H1 (cell line): ENCODE data around the gene CHST12. TPM values are rescaled to one million over a fixed set of nuclear protein-coding genes. Genes with fewer than 3 reads are reported as not detected.

Experiments
- CTCF ChIA-PET: fragments of 300-600 bp; sonication (Branson Sonifier 250); formaldehyde crosslinking; loops from one replicate; lab custom pipeline; 2021; ENCODE audit not compliant: partially characterized antibody; lab: Charles Lee
- POLR2A ChIA-PET: fragments of 300-600 bp; sonication (Branson Sonifier 250); formaldehyde crosslinking; loops from one replicate; lab custom pipeline; 2021; ENCODE audit warnings: inconsistent platforms; ENCODE audit not compliant: partially characterized antibody; lab: Charles Lee
- DNase-seq, 2 experiments: peaks; one replicate each; pipeline versions ENCODE4 v3.0.0 to v3.0.0-alpha.2; 2010 to 2022; ENCODE audit warnings: low spot score in 2 of 2, low read depth in 1 of 2, mixed read lengths in 1 of 2
- FAIRE-seq: peaks from 2 replicates; lab custom pipeline; 2011; peaks lifted over from hg19 to GRCh38; lab: Jason Lieb, UNC
- H2AFZ ChIP-seq: 2 replicates; pipeline ENCODE4 v1.8.1; 2012; ENCODE audit warnings: low read length, inconsistent platforms
- H2AK5ac ChIP-seq: 2 replicates; pipeline ENCODE4 v1.6.1; 2013; ENCODE audit warnings: low read depth, low read length
- H2BK120ac ChIP-seq: replicated peaks from 2 replicates; pipeline ENCODE3; 2013; ENCODE audit warnings: low read depth, low read length, inconsistent platforms
- H2BK12ac ChIP-seq: 2 replicates; pipeline ENCODE4 v1.6.1; 2013; ENCODE audit warnings: low read depth, low read length
- H2BK15ac ChIP-seq: 2 replicates; pipeline ENCODE4 v1.6.1; 2013; ENCODE audit warnings: low read length
- H2BK20ac ChIP-seq: 2 replicates; pipeline ENCODE4 v1.6.1; 2013; ENCODE audit warnings: low read length
- H2BK5ac ChIP-seq: 2 replicates; pipeline ENCODE4 v1.6.1; 2013; ENCODE audit warnings: low read depth, low read length
- H3K14ac ChIP-seq: 2 replicates; pipeline ENCODE4 v1.6.1; 2013; ENCODE audit warnings: inconsistent platforms; ENCODE audit not compliant: insufficient read length
- H3K18ac ChIP-seq: 2 replicates; pipeline ENCODE4 v1.6.1; 2013; ENCODE audit warnings: low read length; ENCODE audit errors: extremely low read depth
- H3K23ac ChIP-seq: 2 replicates; pipeline ENCODE4 v1.6.1; 2013; ENCODE audit warnings: inconsistent platforms; ENCODE audit not compliant: insufficient read length
- H3K23me2 ChIP-seq: 2 replicates; pipeline ENCODE4 v1.6.1; 2013; ENCODE audit warnings: low read depth, low read length
- H3K27ac ChIP-seq: 2 replicates; pipeline ENCODE4 v1.6.1; 2011; ENCODE audit warnings: low read depth, low read length, inconsistent platforms
- H3K27me3 ChIP-seq, 4 experiments: replicated peaks in 1 of 4; 1 replicate in 1 of 4; 2 replicates in 3 of 4; pipeline versions ENCODE4 v1.6.1 to v1.8.1; 2011 to 2013; ENCODE audit warnings: low read length in 3 of 4, mild to moderate bottlenecking in 3 of 4, inconsistent platforms in 2 of 4, mixed read lengths in 2 of 4, moderate library complexity in 1 of 4; ENCODE audit not compliant: control insufficient read depth in 3 of 4, insufficient read depth in 3 of 4; ENCODE audit errors: extremely low read depth in 1 of 4
- H3K36me3 ChIP-seq, 4 experiments: 2 replicates each; pipeline versions ENCODE4 v1.6.1 to v1.8.1; 2011 to 2013; ENCODE audit warnings: mild to moderate bottlenecking in 4 of 4, low read length in 3 of 4, moderate library complexity in 2 of 4, control low read depth in 1 of 4, inconsistent platforms in 1 of 4; ENCODE audit not compliant: insufficient read depth in 4 of 4, control insufficient read depth in 2 of 4
- H3K4ac ChIP-seq: replicated peaks from 2 replicates; pipeline ENCODE3; 2013; ENCODE audit warnings: low read length, low read depth, mixed read lengths, inconsistent platforms; ENCODE audit not compliant: insufficient read length
- H3K4me1 ChIP-seq, 4 experiments: replicated peaks in 1 of 4; 1 replicate in 1 of 4; 2 replicates in 3 of 4; pipeline versions ENCODE4 v1.6.1 to v1.8.1; 2011 to 2013; ENCODE audit warnings: low read length in 3 of 4, inconsistent platforms in 2 of 4, mixed read lengths in 1 of 4; ENCODE audit not compliant: insufficient read depth in 4 of 4, control insufficient read depth in 3 of 4
- H3K4me2 ChIP-seq, 2 experiments: 2 replicates each; pipeline versions ENCODE4 v1.6.1 to v1.8.1; 2011 to 2013; ENCODE audit warnings: low read depth in 2 of 2, low read length in 2 of 2, control low read depth in 1 of 2, inconsistent platforms in 1 of 2, mild to moderate bottlenecking in 1 of 2; ENCODE audit not compliant: insufficient read depth in 1 of 2
- H3K4me3 ChIP-seq, 4 experiments: fragments of 200-600, 300-600 bp in 1 of 4; sonication (generic), shearing (Covaris generic), sonication (Bioruptor Twin) in 1 of 4; 2 replicates each; pipeline versions ENCODE4 v1.5.1 to v1.8.1; 2011 to 2016; ENCODE audit warnings: low read length in 4 of 4, low read depth in 3 of 4, control low read depth in 2 of 4, inconsistent platforms in 2 of 4, mild to moderate bottlenecking in 2 of 4, mixed read lengths in 1 of 4, moderate library complexity in 1 of 4; ENCODE audit not compliant: insufficient read depth in 2 of 4; ENCODE audit errors: extremely low read depth in 1 of 4
- H3K56ac ChIP-seq: replicated peaks from 2 replicates; pipeline ENCODE3; 2013; ENCODE audit warnings: low read depth, mild to moderate bottlenecking, mixed read lengths, low read length, inconsistent platforms; ENCODE audit not compliant: insufficient read length
- H3K79me1 ChIP-seq: 2 replicates; pipeline ENCODE4 v1.6.1; 2013; ENCODE audit warnings: low read depth, low read length, control low read depth
- H3K79me2 ChIP-seq, 2 experiments: 2 replicates each; pipeline versions ENCODE4 v1.6.1 to v1.8.1; 2012 to 2013; ENCODE audit warnings: low read length in 2 of 2, mild to moderate bottlenecking in 2 of 2, inconsistent platforms in 1 of 2; ENCODE audit not compliant: insufficient read depth in 2 of 2, control insufficient read depth in 1 of 2
- H3K9ac ChIP-seq, 4 experiments: replicated peaks in 1 of 4; 1 replicate in 1 of 4; 2 replicates in 3 of 4; pipeline versions ENCODE4 v1.6.1 to v1.8.1; 2011 to 2013; ENCODE audit warnings: low read depth in 3 of 4, low read length in 3 of 4, control low read depth in 2 of 4, mild to moderate bottlenecking in 2 of 4, moderate library complexity in 2 of 4, inconsistent platforms in 1 of 4; ENCODE audit errors: extremely low read depth in 1 of 4
- H3K9me3 ChIP-seq, 2 experiments: 2 replicates each; pipeline versions ENCODE4 v1.6.1 to v1.8.1; 2012 to 2013; ENCODE audit warnings: mild to moderate bottlenecking in 2 of 2, moderate library complexity in 2 of 2, control low read depth in 1 of 2, inconsistent platforms in 1 of 2, low read depth in 1 of 2, low read length in 1 of 2, mixed read lengths in 1 of 2; ENCODE audit not compliant: insufficient read depth in 2 of 2
- H4K20me1 ChIP-seq, 2 experiments: replicated peaks in 1 of 2; 2 replicates each; pipeline versions ENCODE3 to v1.8.1; 2011 to 2013; ENCODE audit warnings: inconsistent platforms in 2 of 2, low read length in 2 of 2, mild to moderate bottlenecking in 1 of 2; ENCODE audit not compliant: insufficient read depth in 2 of 2, control insufficient read depth in 1 of 2
- H4K5ac ChIP-seq: 2 replicates; pipeline ENCODE4 v1.6.1; 2013; ENCODE audit warnings: low read length, low read depth, mixed read lengths, inconsistent platforms; ENCODE audit not compliant: insufficient read length
- H4K8ac ChIP-seq: 2 replicates; pipeline ENCODE4 v1.8.0; 2013; ENCODE audit warnings: mild to moderate bottlenecking, moderate library complexity, low read length, inconsistent platforms; ENCODE audit not compliant: insufficient read depth; ENCODE audit errors: extremely low read depth
- H4K91ac ChIP-seq: replicated peaks from 2 replicates; pipeline ENCODE3; 2013; ENCODE audit warnings: low read length, mixed read lengths, inconsistent platforms; ENCODE audit not compliant: insufficient read length
- BACH1 ChIP-seq: IDR thresholded peaks from 2 replicates; pipeline ENCODE4 v1.6.1; 2012; ENCODE audit warnings: low read length, improper control_type of control experiment
- CBX8 ChIP-seq: fragments of 300-800, 300-1000 bp; sonication (generic); IDR thresholded peaks from 2 replicates; pipeline ENCODE4 v1.7.1; 2016; ENCODE audit warnings: low read depth, low read length, borderline replicate concordance
- EGR1 ChIP-seq: IDR thresholded peaks from 2 replicates; pipeline ENCODE4 v1.6.1; 2011; ENCODE audit warnings: low read depth, low read length, borderline replicate concordance
- EZH2 ChIP-seq: fragments of 200-600 bp; sonication (generic); IDR thresholded peaks from 2 replicates; pipeline ENCODE4 v1.7.1; 2012; ENCODE audit warnings: low read depth, mild to moderate bottlenecking, moderate library complexity, low read length, inconsistent platforms; ENCODE audit not compliant: severe bottlenecking
- GTF2F1 ChIP-seq: IDR thresholded peaks from 2 replicates; pipeline ENCODE4 v1.6.1; 2012; ENCODE audit warnings: low read depth, low read length, improper control_type of control experiment, borderline replicate concordance
- JUN ChIP-seq: IDR thresholded peaks from 2 replicates; pipeline ENCODE4 v1.6.1; 2011; ENCODE audit warnings: low read depth, mild to moderate bottlenecking, improper control_type of control experiment, low read length
- KDM4A ChIP-seq: IDR thresholded peaks from one replicate; pipeline ENCODE4 v1.7.1; 2012; ENCODE audit warnings: low read depth, mild to moderate bottlenecking, moderate library complexity, low read length, inconsistent platforms; ENCODE audit not compliant: severe bottlenecking
- PHF8 ChIP-seq: fragments of 200-600 bp; sonication (generic); conservative IDR thresholded peaks from 2 replicates; pipeline ENCODE4 v1.7.1; 2012; ENCODE audit warnings: low read depth, mild to moderate bottlenecking, inconsistent platforms, low read length, moderate library complexity
- RAD21 ChIP-seq, 2 experiments: IDR thresholded peaks in 1 of 2; conservative IDR thresholded peaks in 1 of 2; 2 replicates each; pipeline ENCODE4 v1.6.1; 2011; ENCODE audit warnings: low read depth in 2 of 2, low read length in 2 of 2, improper control_type of control experiment in 1 of 2, inconsistent platforms in 1 of 2, mild to moderate bottlenecking in 1 of 2, moderate library complexity in 1 of 2
- RFX5 ChIP-seq: IDR thresholded peaks from 2 replicates; pipeline ENCODE4 v1.6.1; 2011; ENCODE audit warnings: low read depth, low read length, improper control_type of control experiment, borderline replicate concordance
- WGBS, 2 experiments: shearing (Covaris generic) in 1 of 2; methylation state at CpG; one replicate each; pipeline versions ENCODE4 v1.1.6 to v1.1.7; 2013 to 2015; ENCODE audit warnings: low lambda C conversion rate in 2 of 2, mixed read lengths in 2 of 2, inconsistent platforms in 1 of 2, low coverage in 1 of 2, missing lambda C conversion rate in 1 of 2; ENCODE audit not compliant: insufficient replicate concordance in 2 of 2, insufficient coverage in 1 of 2, insufficient read length in 1 of 2; ENCODE audit errors: extremely low coverage in 1 of 2, missing lambda C conversion rate in 1 of 2; 5-methylcytosine and 5-hydroxymethylcytosine counted together
- polyA plus RNA-seq, 7 experiments: library from polyadenylated mRNA; depleted of rRNA in 3 of 7; stranded (reverse) in 5 of 7; unstranded in 2 of 7; fragments of >200 nt in 5 of 7; fragments of 200-250 nt in 2 of 7; gene quantifications; 1 replicate in 5 of 7; 2 replicates in 1 of 7; 4 replicates in 1 of 7; pipeline versions ENCODE4 v1.2.1 to v1.2.3, GENCODE V29; 2011 to 2013; ENCODE audit warnings: missing spikeins in 2 of 7, mixed read lengths in 2 of 7
- total RNA-seq: library from RNA; stranded (reverse); fragmentation: NEBNext Ultra II Directional; extraction: Animal tissue kit (Norgen Biotek cat#: 25700); gene quantifications from 2 replicates; pipeline ENCODE4 v1.2.1, GENCODE V29; 2021
- TF ChIP-seq, protein P1 (sequence below): IDR thresholded peaks from 2 replicates; pipeline ENCODE4 v1.6.1; 2012; ENCODE audit warnings: inconsistent platforms
- TF ChIP-seq, protein P2 (sequence below): IDR thresholded peaks from 2 replicates; pipeline ENCODE4 v1.6.1; 2011; ENCODE audit warnings: low read length, improper control_type of control experiment

CHST12 gene
- total and polyA plus RNA-seq, 2 of the 8 experiments (the other 6 are each of a cell fraction or from before 2014, with no cell fraction given): 13.4 to 24.1 TPM

DNA sequence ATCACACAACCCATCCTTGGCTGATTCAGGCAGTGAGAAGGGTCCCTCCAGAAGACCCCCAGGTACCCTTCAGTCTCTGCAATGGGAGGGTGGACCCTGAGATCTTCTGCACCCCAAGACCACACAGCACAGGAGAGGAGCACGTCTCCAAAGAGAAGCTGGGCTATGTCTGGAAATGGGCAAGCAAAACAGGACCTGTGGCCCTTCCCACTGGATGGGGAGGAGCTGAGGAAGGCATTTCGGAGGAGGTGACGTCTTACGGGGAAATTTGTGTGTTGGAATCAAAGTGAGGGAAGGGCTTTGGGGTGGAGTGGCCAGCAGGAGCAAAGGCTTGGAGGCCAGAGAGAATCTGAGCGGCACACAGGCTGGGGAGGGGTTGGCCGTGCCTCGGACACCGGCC is 56.3 kb downstream of the CHST12 start:
- H2BK20ac ChIP-seq: no peak overlapping the region
- H4K5ac ChIP-seq: no peak overlapping the region
- POLR2A ChIA-PET: interaction anchor here (1.8 kb wide), 1 partner anchor 11 kb away, joined by 7 read pairs; no protein-coding TSS in a partner anchor
- no peaks in the 10 kb centered on the region for H3K23me2 ChIP-seq
- H3K79me1 ChIP-seq: no peaks in the 10 kb centered on the region
- no peaks in the 10 kb centered on the region for H4K20me1 ChIP-seq
- no peak for FAIRE-seq
- H3K79me2 ChIP-seq: no peaks in the 10 kb centered on the region
- CTCF ChIA-PET: interaction anchor here (1.1 to 15.9 kb wide), 6 partner anchors 8 to 76 kb away, joined by 3 to 266 read pairs (median 4); partner anchors contain the start of gene GRIFIN
- H2BK12ac ChIP-seq: no peak overlapping the region
- H3K27ac ChIP-seq: no peak overlapping the region
- H3K18ac ChIP-seq: peak overlapping the region; percentile 13; the same call in 1 of the 2 replicates
- no peak overlapping the region for H3K9ac ChIP-seq
- H2AK5ac ChIP-seq: no peak overlapping the region
- no peak overlapping the region for H2AFZ ChIP-seq
- no peak overlapping the region for H3K4me3 ChIP-seq
- no peak overlapping the region for H2BK120ac ChIP-seq
- H4K91ac ChIP-seq: no peak overlapping the region
- TF ChIP-seq, protein P1, sequence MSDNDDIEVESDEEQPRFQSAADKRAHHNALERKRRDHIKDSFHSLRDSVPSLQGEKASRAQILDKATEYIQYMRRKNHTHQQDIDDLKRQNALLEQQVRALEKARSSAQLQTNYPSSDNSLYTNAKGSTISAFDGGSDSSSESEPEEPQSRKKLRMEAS: no peak
- no peak for TF ChIP-seq JUN
- TF ChIP-seq, protein P2, sequence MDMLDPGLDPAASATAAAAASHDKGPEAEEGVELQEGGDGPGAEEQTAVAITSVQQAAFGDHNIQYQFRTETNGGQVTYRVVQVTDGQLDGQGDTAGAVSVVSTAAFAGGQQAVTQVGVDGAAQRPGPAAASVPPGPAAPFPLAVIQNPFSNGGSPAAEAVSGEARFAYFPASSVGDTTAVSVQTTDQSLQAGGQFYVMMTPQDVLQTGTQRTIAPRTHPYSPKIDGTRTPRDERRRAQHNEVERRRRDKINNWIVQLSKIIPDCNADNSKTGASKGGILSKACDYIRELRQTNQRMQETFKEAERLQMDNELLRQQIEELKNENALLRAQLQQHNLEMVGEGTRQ: no peak
- TF ChIP-seq EGR1: no peak
- no peak for TF ChIP-seq KDM4A
- TF ChIP-seq PHF8: no peak
- TF ChIP-seq BACH1: no peak
- TF ChIP-seq RFX5: no peak
- TF ChIP-seq RAD21 (IDR thresholded peaks at IDR 0.05 in 1 of 2, conservative IDR thresholded peaks at IDR 0.05 in 1 of 2; ENCODE audit: low read depth in 2 of 2, low read length in 2 of 2): no peak
- TF ChIP-seq EZH2: no peak
- no peak for TF ChIP-seq GTF2F1
- TF ChIP-seq CBX8: no peak
- no peak overlapping the region for H3K56ac ChIP-seq
- H3K36me3 ChIP-seq: no peaks in the 10 kb centered on the region
- no peaks in the 10 kb centered on the region for H3K4me1 ChIP-seq
- no peak overlapping the region for H2BK15ac ChIP-seq
- no peaks in the 10 kb centered on the region for H3K27me3 ChIP-seq
- WGBS, 2 experiments: 89% methylated on average over 8 of the region's 8 CpGs; no CpG with 5 or more reads in 1 of the 2 experiments
- H3K4me2 ChIP-seq: no peak overlapping the region
- no peak overlapping the region for H4K8ac ChIP-seq
- H3K14ac ChIP-seq: no peak overlapping the region
- 0 out of 4 replicates have a peak, but pooled peaks cover 0 to 2% of the 10 kb centered on the region in 2 experiments for H3K9me3 ChIP-seq
- H3K23ac ChIP-seq: no peak overlapping the region
- no peak overlapping the region for H3K4ac ChIP-seq
- no peak overlapping the region for H2BK5ac ChIP-seq
- DNase-seq: no peak
